WTC11 (cell line): ENCODE data around the gene SF3B5. TPM values are rescaled to one million over a fixed set of nuclear protein-coding genes. Genes with fewer than 3 reads are reported as not detected.

Experiments
- ATAC-seq: fragments of 200-7000 bp; cut with Tn5 transposase; 2 replicates; pipeline ENCODE4 v1.10.0; 2021; ENCODE audit warnings: mild to moderate bottlenecking, moderate library complexity
- Bru-seq: library from RNA; stranded (reverse); fragments of 400-500 nt; gene quantifications from one replicate; lab custom pipeline; 2021; lab: Mats Ljungman, UMichigan
- CTCF ChIA-PET: fragments of 300-600 bp; sonication (Branson Sonifier 250); formaldehyde crosslinking; loops from one replicate; lab custom pipeline; 2021; ENCODE audit warnings: antibody characterized with exemption; lab: Charles Lee
- POLR2A ChIA-PET: fragments of 350-600 bp; sonication (Branson Sonifier 250); formaldehyde crosslinking; loops from one replicate; lab custom pipeline; 2021; ENCODE audit warnings: antibody characterized with exemption; lab: Charles Lee
- DNase-seq: peaks from one replicate; pipeline ENCODE4 v3.0.0; 2021; ENCODE audit warnings: low spot score
- H3K27ac Mint-ChIP-seq: 2 replicates; pipeline ENCODE4 v1.8.0; 2021; ENCODE audit warnings: mixed read lengths
- H3K27me3 Mint-ChIP-seq: 2 replicates; pipeline ENCODE4 v1.8.0; 2021; ENCODE audit warnings: low read depth, mild to moderate bottlenecking, moderate library complexity, mixed read lengths
- H3K36me3 Mint-ChIP-seq: 2 replicates; pipeline ENCODE4 v1.8.0; 2021; ENCODE audit warnings: mixed read lengths
- H3K4me1 Mint-ChIP-seq: 2 replicates; pipeline ENCODE4 v1.8.0; 2022; ENCODE audit warnings: mixed read lengths
- H3K4me3 Mint-ChIP-seq: 2 replicates; pipeline ENCODE4 v1.8.0; 2021; ENCODE audit warnings: mild to moderate bottlenecking, moderate library complexity, mixed read lengths
- H3K9me3 Mint-ChIP-seq: 2 replicates; pipeline ENCODE4 v1.8.0; 2021; ENCODE audit warnings: mixed read lengths
- CREM ChIP-seq: sonication (generic); formaldehyde crosslinking; IDR thresholded peaks from 2 replicates; pipeline ENCODE4 v1.8.1; 2022; ENCODE audit warnings: mild to moderate bottlenecking, missing genetic modification reagents, moderate library complexity
- ETV6 ChIP-seq: sonication (generic); formaldehyde crosslinking; IDR thresholded peaks from 2 replicates; pipeline ENCODE4 v1.8.1; 2022; ENCODE audit warnings: mild to moderate bottlenecking, missing genetic modification reagents
- GABPB1 ChIP-seq: sonication (generic); formaldehyde crosslinking; IDR thresholded peaks from 2 replicates; pipeline ENCODE4 v1.8.1; 2023; ENCODE audit warnings: mild to moderate bottlenecking, missing genetic modification reagents
- GTF2I ChIP-seq: fragments of 250-450 bp; sonication (Bioruptor Pico); conservative IDR thresholded peaks from 2 replicates; pipeline ENCODE4 v1.4.0; 2021; ENCODE audit warnings: mild to moderate bottlenecking
- MYBL2 ChIP-seq: sonication (generic); formaldehyde crosslinking; IDR thresholded peaks from 2 replicates; pipeline ENCODE4 v1.8.1; 2023; ENCODE audit warnings: mild to moderate bottlenecking, moderate library complexity, missing genetic modification reagents
- SMAD3 ChIP-seq: sonication (generic); formaldehyde crosslinking; IDR thresholded peaks from 2 replicates; pipeline ENCODE4 v1.8.0; 2022; ENCODE audit warnings: missing genetic modification reagents, mild to moderate bottlenecking, borderline replicate concordance
- SP1 ChIP-seq: sonication (generic); formaldehyde crosslinking; conservative IDR thresholded peaks from 2 replicates; pipeline ENCODE4 v1.8.1; 2022; ENCODE audit warnings: missing genetic modification reagents
- ZNF121 ChIP-seq: sonication (generic); formaldehyde crosslinking; IDR thresholded peaks from 2 replicates; pipeline ENCODE4 v1.8.0; 2023; ENCODE audit warnings: missing genetic modification reagents
- ZNF219 ChIP-seq: sonication (generic); formaldehyde crosslinking; IDR thresholded peaks from 2 replicates; pipeline ENCODE4 v1.8.0; 2023; ENCODE audit warnings: missing genetic modification reagents, mild to moderate bottlenecking, borderline replicate concordance
- ZNF232 ChIP-seq: sonication (generic); formaldehyde crosslinking; IDR thresholded peaks from 2 replicates; pipeline ENCODE4 v1.8.0; 2022; ENCODE audit warnings: mild to moderate bottlenecking, missing genetic modification reagents
- long read RNA-seq, 3 experiments: library from RNA in 1 of 3; library from capped mRNA in 1 of 3; library from polyadenylated mRNA in 1 of 3; unstranded in 2 of 3; stranded (forward) in 1 of 3; transcript quantifications; one replicate each; pipeline ENCODE4 v2.0.0, GENCODE V29; 2021
- total RNA-seq: library from RNA; stranded (reverse); gene quantifications from 3 replicates; pipeline ENCODE4 v1.2.3, GENCODE V29; 2021
- TF ChIP-seq, protein P1 (sequence below): fragments of 250-450 bp; sonication (Bioruptor Pico); IDR thresholded peaks from 2 replicates; pipeline ENCODE4 v1.8.0; 2021; ENCODE audit warnings: mild to moderate bottlenecking
- TF ChIP-seq, protein P2 (sequence below): fragments of 250-450 bp; sonication (Bioruptor Pico); IDR thresholded peaks from 2 replicates; pipeline ENCODE4 v1.9.0; 2021; ENCODE audit warnings: mild to moderate bottlenecking
- TF ChIP-seq, protein P3 (sequence below): fragments of 250-450 bp; sonication (Bioruptor Pico); IDR thresholded peaks from 2 replicates; pipeline ENCODE4 v1.9.0; 2021; ENCODE audit warnings: mild to moderate bottlenecking, borderline replicate concordance
- TF ChIP-seq, protein P4 (sequence below): sonication (generic); formaldehyde crosslinking; IDR thresholded peaks from 2 replicates; pipeline ENCODE4 v1.8.1; 2023; ENCODE audit warnings: mild to moderate bottlenecking, missing genetic modification reagents, moderate library complexity
- TF ChIP-seq, protein P5 (sequence below): sonication (generic); formaldehyde crosslinking; IDR thresholded peaks from 2 replicates; pipeline ENCODE4 v1.8.1; 2023; ENCODE audit warnings: mild to moderate bottlenecking, missing genetic modification reagents
- TF ChIP-seq, protein P6 (sequence below): sonication (generic); formaldehyde crosslinking; IDR thresholded peaks from 2 replicates; pipeline ENCODE4 v1.8.1; 2023; ENCODE audit warnings: mild to moderate bottlenecking, missing genetic modification reagents, borderline replicate concordance
- TF ChIP-seq, protein P7 (sequence below): sonication (generic); formaldehyde crosslinking; IDR thresholded peaks from 2 replicates; pipeline ENCODE4 v1.8.0; 2022; ENCODE audit warnings: mild to moderate bottlenecking, missing genetic modification reagents

SF3B5 gene
- 174 to 181 TPM (median 177 TPM) in 3 replicates for total RNA-seq
- Bru-seq, nascent RNA, result percentile 96 among the genes with signal in this experiment
- long read RNA-seq, experiment 1, transcript SF3B5-201 (1 exons, 693 nt), result major isoform, 74 of 74 reads
- long read RNA-seq, experiment 1, partial matches to known transcripts, result 0 of 74 reads
- long read RNA-seq, experiment 1, other reads (novel, unspliced or antisense), result 0 of 74 reads
- long read RNA-seq, experiment 2, transcript SF3B5-201 (1 exons, 693 nt), result major isoform, 229 of 230 reads
- long read RNA-seq, experiment 2, partial matches to known transcripts, result 0 of 230 reads
- long read RNA-seq, experiment 2, other reads (novel, unspliced or antisense), result 1 of 230 reads
- long read RNA-seq, experiment 3, transcript SF3B5-201 (1 exons, 693 nt), result major isoform, 10 of 10 reads
- long read RNA-seq, experiment 3, partial matches to known transcripts, result 0 of 10 reads
- long read RNA-seq, experiment 3, other reads (novel, unspliced or antisense), result 0 of 10 reads

DNA sequence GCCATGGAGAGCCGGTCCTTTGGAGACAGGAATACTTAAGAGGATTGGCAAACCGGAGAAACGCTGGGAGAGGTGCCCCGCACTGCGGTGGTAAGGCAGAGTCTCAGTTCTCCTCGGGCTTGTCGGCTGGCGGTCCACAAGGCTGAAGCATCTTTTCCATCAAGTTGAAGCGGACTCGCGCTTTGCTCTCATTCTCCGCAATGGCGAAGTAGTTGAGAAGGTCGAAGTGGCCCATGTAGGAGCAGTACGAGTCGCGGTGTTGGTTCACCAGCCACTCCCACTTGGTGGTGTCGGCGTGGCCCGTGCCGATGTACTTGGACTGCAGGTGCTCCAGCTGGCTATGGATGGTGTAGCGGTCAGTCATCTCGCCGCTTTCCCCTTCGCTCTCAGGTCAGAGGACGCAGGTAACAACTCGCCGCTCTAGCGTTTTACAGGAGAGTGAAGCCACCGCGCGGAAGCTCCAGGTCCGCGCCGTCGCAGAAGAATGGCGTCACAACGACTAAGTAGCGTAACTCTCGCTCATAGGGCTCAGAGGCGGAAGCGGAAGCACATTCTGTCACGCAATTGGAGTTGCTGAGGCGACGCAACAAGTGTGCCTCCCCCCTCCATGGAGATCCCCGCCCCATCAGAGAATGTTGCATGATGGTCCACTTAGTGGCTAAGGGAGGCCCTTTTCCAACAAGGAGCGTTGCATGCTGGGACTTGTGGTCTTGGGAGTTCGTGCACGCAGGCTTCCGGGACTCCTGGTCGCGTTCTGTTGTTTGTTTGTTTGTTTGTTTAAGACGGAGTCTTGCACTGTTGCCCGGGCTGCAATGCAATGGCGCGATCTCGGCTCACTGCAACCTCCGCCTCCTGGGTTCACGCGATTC, at the start of gene SF3B5:
Gene SF3B5 (minus strand): TSS at position 440 of the 869 bp plus-strand sequence. CDS start 76 bp downstream, at position 364.
- DNase-seq, result peak; percentile 97
- peaks cover 12% of the 10 kb centered on the region; the same call in 1 of the 2 replicates for H3K27me3 Mint-ChIP-seq
- ChIA-PET POLR2A (no interaction called here), CTCF (interaction anchor here (0.6 to 1.9 kb wide), 6 partner anchors 10 to 582 kb away, joined by 3 to 6 read pairs (median 3); no protein-coding TSS in a partner anchor)
- peak within 1 kb of the TSS; percentile 95 for H3K4me3 Mint-ChIP-seq
- peak within 1 kb of the TSS; percentile 98 for H3K27ac Mint-ChIP-seq
- H3K4me1 Mint-ChIP-seq, result peaks cover 10% of the 10 kb centered on the region
- H3K9me3 Mint-ChIP-seq, result 0 out of 2 replicates have a peak, but pooled peaks cover 4% of the 10 kb centered on the region
- ATAC-seq, result peak; percentile 97
- no peaks in the 10 kb centered on the region for H3K36me3 Mint-ChIP-seq
- TF ChIP-seq, protein P1, sequence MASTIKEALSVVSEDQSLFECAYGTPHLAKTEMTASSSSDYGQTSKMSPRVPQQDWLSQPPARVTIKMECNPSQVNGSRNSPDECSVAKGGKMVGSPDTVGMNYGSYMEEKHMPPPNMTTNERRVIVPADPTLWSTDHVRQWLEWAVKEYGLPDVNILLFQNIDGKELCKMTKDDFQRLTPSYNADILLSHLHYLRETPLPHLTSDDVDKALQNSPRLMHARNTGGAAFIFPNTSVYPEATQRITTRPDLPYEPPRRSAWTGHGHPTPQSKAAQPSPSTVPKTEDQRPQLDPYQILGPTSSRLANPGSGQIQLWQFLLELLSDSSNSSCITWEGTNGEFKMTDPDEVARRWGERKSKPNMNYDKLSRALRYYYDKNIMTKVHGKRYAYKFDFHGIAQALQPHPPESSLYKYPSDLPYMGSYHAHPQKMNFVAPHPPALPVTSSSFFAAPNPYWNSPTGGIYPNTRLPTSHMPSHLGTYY (CRISPR knock-in tag), result no peak
- TF ChIP-seq ZNF219 (no peak), ZNF121 (CRISPR knock-in tag) (peak; percentile 96), ZNF232 (CRISPR knock-in tag) (no peak), CREM (CRISPR knock-in tag) (peak; percentile 99), SP1 (CRISPR knock-in tag) (peak; percentile 98), MYBL2 (peak; percentile 91), GABPB1 (CRISPR knock-in tag) (peak; percentile 94), SMAD3 (peak; percentile 22; the same call in 1 of the 2 replicates), ETV6 (peak; percentile 80; the same call in 1 of the 2 replicates), GTF2I (CRISPR knock-in tag) (peak; percentile 84; the same call in 1 of the 2 replicates)
- TF ChIP-seq, protein P2, sequence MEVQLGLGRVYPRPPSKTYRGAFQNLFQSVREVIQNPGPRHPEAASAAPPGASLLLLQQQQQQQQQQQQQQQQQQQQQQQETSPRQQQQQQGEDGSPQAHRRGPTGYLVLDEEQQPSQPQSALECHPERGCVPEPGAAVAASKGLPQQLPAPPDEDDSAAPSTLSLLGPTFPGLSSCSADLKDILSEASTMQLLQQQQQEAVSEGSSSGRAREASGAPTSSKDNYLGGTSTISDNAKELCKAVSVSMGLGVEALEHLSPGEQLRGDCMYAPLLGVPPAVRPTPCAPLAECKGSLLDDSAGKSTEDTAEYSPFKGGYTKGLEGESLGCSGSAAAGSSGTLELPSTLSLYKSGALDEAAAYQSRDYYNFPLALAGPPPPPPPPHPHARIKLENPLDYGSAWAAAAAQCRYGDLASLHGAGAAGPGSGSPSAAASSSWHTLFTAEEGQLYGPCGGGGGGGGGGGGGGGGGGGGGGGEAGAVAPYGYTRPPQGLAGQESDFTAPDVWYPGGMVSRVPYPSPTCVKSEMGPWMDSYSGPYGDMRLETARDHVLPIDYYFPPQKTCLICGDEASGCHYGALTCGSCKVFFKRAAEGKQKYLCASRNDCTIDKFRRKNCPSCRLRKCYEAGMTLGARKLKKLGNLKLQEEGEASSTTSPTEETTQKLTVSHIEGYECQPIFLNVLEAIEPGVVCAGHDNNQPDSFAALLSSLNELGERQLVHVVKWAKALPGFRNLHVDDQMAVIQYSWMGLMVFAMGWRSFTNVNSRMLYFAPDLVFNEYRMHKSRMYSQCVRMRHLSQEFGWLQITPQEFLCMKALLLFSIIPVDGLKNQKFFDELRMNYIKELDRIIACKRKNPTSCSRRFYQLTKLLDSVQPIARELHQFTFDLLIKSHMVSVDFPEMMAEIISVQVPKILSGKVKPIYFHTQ, result no peak
- TF ChIP-seq, protein P3, sequence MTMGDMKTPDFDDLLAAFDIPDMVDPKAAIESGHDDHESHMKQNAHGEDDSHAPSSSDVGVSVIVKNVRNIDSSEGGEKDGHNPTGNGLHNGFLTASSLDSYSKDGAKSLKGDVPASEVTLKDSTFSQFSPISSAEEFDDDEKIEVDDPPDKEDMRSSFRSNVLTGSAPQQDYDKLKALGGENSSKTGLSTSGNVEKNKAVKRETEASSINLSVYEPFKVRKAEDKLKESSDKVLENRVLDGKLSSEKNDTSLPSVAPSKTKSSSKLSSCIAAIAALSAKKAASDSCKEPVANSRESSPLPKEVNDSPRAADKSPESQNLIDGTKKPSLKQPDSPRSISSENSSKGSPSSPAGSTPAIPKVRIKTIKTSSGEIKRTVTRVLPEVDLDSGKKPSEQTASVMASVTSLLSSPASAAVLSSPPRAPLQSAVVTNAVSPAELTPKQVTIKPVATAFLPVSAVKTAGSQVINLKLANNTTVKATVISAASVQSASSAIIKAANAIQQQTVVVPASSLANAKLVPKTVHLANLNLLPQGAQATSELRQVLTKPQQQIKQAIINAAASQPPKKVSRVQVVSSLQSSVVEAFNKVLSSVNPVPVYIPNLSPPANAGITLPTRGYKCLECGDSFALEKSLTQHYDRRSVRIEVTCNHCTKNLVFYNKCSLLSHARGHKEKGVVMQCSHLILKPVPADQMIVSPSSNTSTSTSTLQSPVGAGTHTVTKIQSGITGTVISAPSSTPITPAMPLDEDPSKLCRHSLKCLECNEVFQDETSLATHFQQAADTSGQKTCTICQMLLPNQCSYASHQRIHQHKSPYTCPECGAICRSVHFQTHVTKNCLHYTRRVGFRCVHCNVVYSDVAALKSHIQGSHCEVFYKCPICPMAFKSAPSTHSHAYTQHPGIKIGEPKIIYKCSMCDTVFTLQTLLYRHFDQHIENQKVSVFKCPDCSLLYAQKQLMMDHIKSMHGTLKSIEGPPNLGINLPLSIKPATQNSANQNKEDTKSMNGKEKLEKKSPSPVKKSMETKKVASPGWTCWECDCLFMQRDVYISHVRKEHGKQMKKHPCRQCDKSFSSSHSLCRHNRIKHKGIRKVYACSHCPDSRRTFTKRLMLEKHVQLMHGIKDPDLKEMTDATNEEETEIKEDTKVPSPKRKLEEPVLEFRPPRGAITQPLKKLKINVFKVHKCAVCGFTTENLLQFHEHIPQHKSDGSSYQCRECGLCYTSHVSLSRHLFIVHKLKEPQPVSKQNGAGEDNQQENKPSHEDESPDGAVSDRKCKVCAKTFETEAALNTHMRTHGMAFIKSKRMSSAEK (CRISPR knock-in tag), result no peak
- TF ChIP-seq, protein P4, sequence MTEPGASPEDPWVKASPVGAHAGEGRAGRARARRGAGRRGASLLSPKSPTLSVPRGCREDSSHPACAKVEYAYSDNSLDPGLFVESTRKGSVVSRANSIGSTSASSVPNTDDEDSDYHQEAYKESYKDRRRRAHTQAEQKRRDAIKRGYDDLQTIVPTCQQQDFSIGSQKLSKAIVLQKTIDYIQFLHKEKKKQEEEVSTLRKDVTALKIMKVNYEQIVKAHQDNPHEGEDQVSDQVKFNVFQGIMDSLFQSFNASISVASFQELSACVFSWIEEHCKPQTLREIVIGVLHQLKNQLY (CRISPR knock-in tag), result 0 out of 2 replicates have a peak, but pooled peaks have one; percentile 56
- TF ChIP-seq, protein P5, sequence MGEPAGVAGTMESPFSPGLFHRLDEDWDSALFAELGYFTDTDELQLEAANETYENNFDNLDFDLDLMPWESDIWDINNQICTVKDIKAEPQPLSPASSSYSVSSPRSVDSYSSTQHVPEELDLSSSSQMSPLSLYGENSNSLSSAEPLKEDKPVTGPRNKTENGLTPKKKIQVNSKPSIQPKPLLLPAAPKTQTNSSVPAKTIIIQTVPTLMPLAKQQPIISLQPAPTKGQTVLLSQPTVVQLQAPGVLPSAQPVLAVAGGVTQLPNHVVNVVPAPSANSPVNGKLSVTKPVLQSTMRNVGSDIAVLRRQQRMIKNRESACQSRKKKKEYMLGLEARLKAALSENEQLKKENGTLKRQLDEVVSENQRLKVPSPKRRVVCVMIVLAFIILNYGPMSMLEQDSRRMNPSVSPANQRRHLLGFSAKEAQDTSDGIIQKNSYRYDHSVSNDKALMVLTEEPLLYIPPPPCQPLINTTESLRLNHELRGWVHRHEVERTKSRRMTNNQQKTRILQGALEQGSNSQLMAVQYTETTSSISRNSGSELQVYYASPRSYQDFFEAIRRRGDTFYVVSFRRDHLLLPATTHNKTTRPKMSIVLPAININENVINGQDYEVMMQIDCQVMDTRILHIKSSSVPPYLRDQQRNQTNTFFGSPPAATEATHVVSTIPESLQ (CRISPR knock-in tag), result no peak
- TF ChIP-seq, protein P6, sequence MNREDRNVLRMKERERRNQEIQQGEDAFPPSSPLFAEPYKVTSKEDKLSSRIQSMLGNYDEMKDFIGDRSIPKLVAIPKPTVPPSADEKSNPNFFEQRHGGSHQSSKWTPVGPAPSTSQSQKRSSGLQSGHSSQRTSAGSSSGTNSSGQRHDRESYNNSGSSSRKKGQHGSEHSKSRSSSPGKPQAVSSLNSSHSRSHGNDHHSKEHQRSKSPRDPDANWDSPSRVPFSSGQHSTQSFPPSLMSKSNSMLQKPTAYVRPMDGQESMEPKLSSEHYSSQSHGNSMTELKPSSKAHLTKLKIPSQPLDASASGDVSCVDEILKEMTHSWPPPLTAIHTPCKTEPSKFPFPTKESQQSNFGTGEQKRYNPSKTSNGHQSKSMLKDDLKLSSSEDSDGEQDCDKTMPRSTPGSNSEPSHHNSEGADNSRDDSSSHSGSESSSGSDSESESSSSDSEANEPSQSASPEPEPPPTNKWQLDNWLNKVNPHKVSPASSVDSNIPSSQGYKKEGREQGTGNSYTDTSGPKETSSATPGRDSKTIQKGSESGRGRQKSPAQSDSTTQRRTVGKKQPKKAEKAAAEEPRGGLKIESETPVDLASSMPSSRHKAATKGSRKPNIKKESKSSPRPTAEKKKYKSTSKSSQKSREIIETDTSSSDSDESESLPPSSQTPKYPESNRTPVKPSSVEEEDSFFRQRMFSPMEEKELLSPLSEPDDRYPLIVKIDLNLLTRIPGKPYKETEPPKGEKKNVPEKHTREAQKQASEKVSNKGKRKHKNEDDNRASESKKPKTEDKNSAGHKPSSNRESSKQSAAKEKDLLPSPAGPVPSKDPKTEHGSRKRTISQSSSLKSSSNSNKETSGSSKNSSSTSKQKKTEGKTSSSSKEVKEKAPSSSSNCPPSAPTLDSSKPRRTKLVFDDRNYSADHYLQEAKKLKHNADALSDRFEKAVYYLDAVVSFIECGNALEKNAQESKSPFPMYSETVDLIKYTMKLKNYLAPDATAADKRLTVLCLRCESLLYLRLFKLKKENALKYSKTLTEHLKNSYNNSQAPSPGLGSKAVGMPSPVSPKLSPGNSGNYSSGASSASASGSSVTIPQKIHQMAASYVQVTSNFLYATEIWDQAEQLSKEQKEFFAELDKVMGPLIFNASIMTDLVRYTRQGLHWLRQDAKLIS (CRISPR knock-in tag), result no peak
- TF ChIP-seq, protein P7, sequence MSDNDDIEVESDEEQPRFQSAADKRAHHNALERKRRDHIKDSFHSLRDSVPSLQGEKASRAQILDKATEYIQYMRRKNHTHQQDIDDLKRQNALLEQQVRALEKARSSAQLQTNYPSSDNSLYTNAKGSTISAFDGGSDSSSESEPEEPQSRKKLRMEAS (CRISPR knock-in tag), result peak; percentile 64
